Osteocyte (in vitro differentiated cells): Measurements from ENCODE around the gene HERC2. TPM values are rescaled to one million over a fixed set of nuclear protein-coding genes. Genes with fewer than 3 reads are reported as not detected.
"Not testable (repeated sequence)": the region's sequence is repeated elsewhere in the genome, so short reads cannot be mapped to it uniquely, and the experiment has no call there.

Source experiments
- DNase-seq: peaks from one replicate; pipeline ENCODE4 v3.0.0; 2021; ENCODE audit warnings: mixed read lengths; ENCODE audit not compliant: unreplicated experiment; ENCODE audit errors: extremely low spot score
- H3K27ac Mint-ChIP-seq: one replicate; pipeline ENCODE4 v1.8.0; 2021; ENCODE audit warnings: mild to moderate bottlenecking, mixed read lengths; ENCODE audit not compliant: unreplicated experiment
- H3K27me3 Mint-ChIP-seq: one replicate; pipeline ENCODE4 v1.8.0; 2021; ENCODE audit warnings: mixed read lengths; ENCODE audit not compliant: unreplicated experiment
- H3K36me3 Mint-ChIP-seq: one replicate; pipeline ENCODE4 v1.8.0; 2021; ENCODE audit warnings: mixed read lengths; ENCODE audit not compliant: unreplicated experiment
- H3K4me1 Mint-ChIP-seq: one replicate; pipeline ENCODE4 v1.8.0; 2021; ENCODE audit warnings: mixed read lengths; ENCODE audit not compliant: unreplicated experiment
- H3K4me3 Mint-ChIP-seq: one replicate; pipeline ENCODE4 v1.8.0; 2021; ENCODE audit warnings: mild to moderate bottlenecking, moderate library complexity, mixed read lengths; ENCODE audit not compliant: unreplicated experiment
- H3K9me3 Mint-ChIP-seq: one replicate; pipeline ENCODE4 v1.8.0; 2021; ENCODE audit warnings: mixed read lengths; ENCODE audit not compliant: unreplicated experiment
- CTCF ChIP-seq: fragments of 200-600 bp; sonication (generic); IDR thresholded peaks from 2 replicates; pipeline ENCODE4 v1.5.0; 2021; ENCODE audit warnings: antibody characterized with exemption, mild to moderate bottlenecking, moderate library complexity
- total RNA-seq: library from RNA; stranded (reverse); gene quantifications from 2 replicates; pipeline ENCODE4 v1.2.1, GENCODE V29; 2021

Gene HERC2
- total RNA-seq, 1 donor from 2014 or later = 89.2 TPM

GRCh38 chr15:28208583-28208982 is 113.4 kb downstream of the HERC2 start:
- H3K9me3 Mint-ChIP-seq = no peaks in the 10 kb centered on the region
- H3K4me3 Mint-ChIP-seq = no peak overlapping the region
- no peak for TF ChIP-seq CTCF
- H3K27me3 Mint-ChIP-seq = no peaks in the 10 kb centered on the region
- no peak for DNase-seq
- H3K36me3 Mint-ChIP-seq = peaks cover 19% of the 10 kb centered on the region
- no peaks in the 10 kb centered on the region for H3K4me1 Mint-ChIP-seq
- no peak overlapping the region for H3K27ac Mint-ChIP-seq

DNA sequence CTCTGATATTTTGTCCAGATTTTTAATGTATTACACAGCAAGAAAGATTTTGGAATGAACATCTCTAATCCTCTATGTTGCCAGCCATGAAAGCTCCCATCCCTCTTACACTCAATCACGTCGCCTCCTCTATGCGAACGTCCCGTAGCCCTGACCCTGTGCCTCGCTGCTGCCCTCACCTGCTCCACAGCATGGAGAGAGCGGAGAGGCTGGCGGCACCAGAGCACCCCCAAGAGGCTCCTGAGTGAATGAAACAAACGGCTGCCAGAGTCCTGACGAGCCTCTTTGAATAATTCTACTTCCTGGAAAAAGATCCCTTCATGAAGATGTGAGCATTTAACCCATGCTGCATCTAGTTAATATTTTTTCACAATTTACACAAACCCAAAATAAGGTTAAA is 116.3 kb downstream of the HERC2 start:
- H3K4me3 Mint-ChIP-seq, DNase-seq, H3K27me3 Mint-ChIP-seq, H3K9me3 Mint-ChIP-seq, H3K4me1 Mint-ChIP-seq, H3K27ac Mint-ChIP-seq: not testable (repeated sequence)
- H3K36me3 Mint-ChIP-seq = peaks cover 34% of the 10 kb centered on the region

DNA sequence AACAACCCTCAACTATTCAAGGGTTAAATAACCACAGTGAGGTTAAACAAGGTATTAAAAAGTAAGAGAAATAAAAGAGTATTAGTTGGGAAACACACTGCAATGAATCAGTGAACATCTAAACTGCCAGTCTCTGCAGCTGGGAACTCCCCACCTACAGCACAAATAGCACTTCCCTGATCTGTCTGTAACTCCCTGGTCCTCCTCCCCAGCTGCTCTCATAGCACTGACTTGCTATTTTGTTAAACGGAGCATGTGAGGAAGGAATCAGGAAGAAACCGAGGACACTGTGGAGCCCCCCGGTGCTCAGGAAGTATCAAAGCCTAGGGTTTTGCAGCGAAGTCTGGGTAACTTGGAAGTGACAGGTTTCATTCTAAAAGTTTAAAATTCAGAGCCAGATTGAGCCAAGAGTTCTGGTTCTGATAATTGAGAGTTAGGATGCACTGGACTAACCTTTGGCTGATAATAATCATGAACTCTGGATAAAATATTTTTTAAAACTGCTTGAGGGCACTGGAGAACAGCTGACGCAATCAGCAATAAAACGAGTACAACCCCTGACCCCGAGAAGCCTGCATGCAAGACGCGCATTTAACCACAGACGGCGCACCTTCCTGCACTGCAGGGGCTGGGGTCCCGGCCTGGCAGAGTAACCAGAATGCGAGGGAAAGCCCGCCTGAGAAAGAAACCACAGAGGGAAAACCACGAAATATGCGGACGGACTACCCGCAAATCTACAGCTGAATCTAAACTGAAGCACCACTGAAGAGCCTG is 118.7 kb downstream of the HERC2 start:
- H3K9me3 Mint-ChIP-seq, H3K4me1 Mint-ChIP-seq, H3K27me3 Mint-ChIP-seq, DNase-seq, H3K27ac Mint-ChIP-seq, H3K4me3 Mint-ChIP-seq: not testable (repeated sequence)
- peaks cover 42% of the 10 kb centered on the region for H3K36me3 Mint-ChIP-seq

GRCh38 chr15:28202124-28202523 is 119.9 kb downstream of the HERC2 start:
- H3K27me3 Mint-ChIP-seq, DNase-seq, H3K4me1 Mint-ChIP-seq, H3K4me3 Mint-ChIP-seq, H3K27ac Mint-ChIP-seq, H3K9me3 Mint-ChIP-seq: not testable (repeated sequence)
- H3K36me3 Mint-ChIP-seq = peaks cover 44% of the 10 kb centered on the region

DNA sequence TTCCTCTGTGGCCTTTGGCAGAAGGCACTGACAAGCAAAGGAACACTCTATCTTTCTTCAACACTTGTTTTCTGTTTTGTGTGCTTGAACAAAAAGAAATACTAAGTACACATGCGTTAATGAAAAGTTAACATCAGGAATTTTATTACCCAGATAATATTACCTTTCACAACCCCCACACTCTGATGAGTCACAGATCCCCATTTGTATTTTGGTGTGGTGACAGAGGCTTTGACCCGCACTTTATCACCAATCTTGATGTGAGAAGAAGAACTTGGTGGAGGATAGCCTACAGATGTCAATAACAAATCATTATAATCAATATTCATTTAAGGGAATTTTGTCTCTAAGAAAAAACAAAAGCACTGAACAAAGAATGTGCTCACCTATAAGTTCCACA is 123.8 kb downstream of the HERC2 start:
- not testable (repeated sequence) for H3K27ac Mint-ChIP-seq, H3K4me3 Mint-ChIP-seq, H3K4me1 Mint-ChIP-seq, DNase-seq, H3K27me3 Mint-ChIP-seq, H3K9me3 Mint-ChIP-seq
- H3K36me3 Mint-ChIP-seq = peaks cover 55% of the 10 kb centered on the region

- peaks cover 57% of the 10 kb centered on the region for H3K36me3 Mint-ChIP-seq
- not testable (repeated sequence) for H3K27me3 Mint-ChIP-seq, H3K4me3 Mint-ChIP-seq, H3K4me1 Mint-ChIP-seq, DNase-seq, H3K27ac Mint-ChIP-seq, H3K9me3 Mint-ChIP-seq
Observed at GRCh38 chr15:28197694-28198093, 124.3 kb downstream of the HERC2 start.

GRCh38 chr15:28196581-28196980 is 125.4 kb downstream of the HERC2 start:
- H3K4me3 Mint-ChIP-seq, DNase-seq, H3K9me3 Mint-ChIP-seq, H3K27me3 Mint-ChIP-seq, H3K27ac Mint-ChIP-seq: not testable (repeated sequence)
- Mint-ChIP-seq H3K4me1 (peaks cover 17% of the 10 kb centered on the region), H3K36me3 (peaks cover 51% of the 10 kb centered on the region)

DNA sequence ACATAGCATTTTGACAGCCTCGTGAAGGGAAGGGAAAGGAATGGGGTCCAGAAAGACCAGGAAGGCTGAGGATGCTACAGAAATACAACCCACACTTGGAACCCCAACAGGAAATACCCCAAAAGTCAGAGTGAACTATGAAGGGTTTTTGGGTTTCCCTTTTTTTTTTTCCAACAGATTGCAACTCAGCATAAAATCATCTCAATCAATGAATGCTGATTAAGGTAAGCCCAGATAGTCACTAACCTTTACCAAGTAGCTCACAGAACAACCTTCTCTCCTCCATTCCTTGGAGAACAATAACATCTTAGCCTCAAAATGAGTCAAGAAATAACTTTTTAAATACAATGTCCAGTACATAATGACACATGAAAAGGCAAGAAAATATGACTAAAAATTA is 129.2 kb downstream of the HERC2 start:
- TF ChIP-seq CTCF = no peak
- H3K27ac Mint-ChIP-seq = peak overlapping the region; percentile 72
- peaks cover 39% of the 10 kb centered on the region for H3K36me3 Mint-ChIP-seq
- no peak for DNase-seq
- H3K4me1 Mint-ChIP-seq = peaks cover 17% of the 10 kb centered on the region
- H3K4me3 Mint-ChIP-seq = no peak overlapping the region
- H3K27me3 Mint-ChIP-seq = no peaks in the 10 kb centered on the region
- H3K9me3 Mint-ChIP-seq = no peaks in the 10 kb centered on the region
